Hippocampal formation (tissue), 2 donors: ENCODE data around the gene DMPK.
A peak's percentile ranks its signal among the peaks of the same experiment; 100 is the strongest.
"Not testable (repeated sequence)": the region's sequence is repeated elsewhere in the genome, so short reads cannot be mapped to it uniquely, and the experiment has no call there.

Source experiments
- DNase-seq, 2 donors: peaks; one replicate each; lab custom pipeline; 2025; lab: John Stamatoyannopoulos, UW

Gene DMPK

GRCh38 chr19:45742969-45743368 is 39.3 kb downstream of the DMPK start:
- no peak for DNase-seq

DNA sequence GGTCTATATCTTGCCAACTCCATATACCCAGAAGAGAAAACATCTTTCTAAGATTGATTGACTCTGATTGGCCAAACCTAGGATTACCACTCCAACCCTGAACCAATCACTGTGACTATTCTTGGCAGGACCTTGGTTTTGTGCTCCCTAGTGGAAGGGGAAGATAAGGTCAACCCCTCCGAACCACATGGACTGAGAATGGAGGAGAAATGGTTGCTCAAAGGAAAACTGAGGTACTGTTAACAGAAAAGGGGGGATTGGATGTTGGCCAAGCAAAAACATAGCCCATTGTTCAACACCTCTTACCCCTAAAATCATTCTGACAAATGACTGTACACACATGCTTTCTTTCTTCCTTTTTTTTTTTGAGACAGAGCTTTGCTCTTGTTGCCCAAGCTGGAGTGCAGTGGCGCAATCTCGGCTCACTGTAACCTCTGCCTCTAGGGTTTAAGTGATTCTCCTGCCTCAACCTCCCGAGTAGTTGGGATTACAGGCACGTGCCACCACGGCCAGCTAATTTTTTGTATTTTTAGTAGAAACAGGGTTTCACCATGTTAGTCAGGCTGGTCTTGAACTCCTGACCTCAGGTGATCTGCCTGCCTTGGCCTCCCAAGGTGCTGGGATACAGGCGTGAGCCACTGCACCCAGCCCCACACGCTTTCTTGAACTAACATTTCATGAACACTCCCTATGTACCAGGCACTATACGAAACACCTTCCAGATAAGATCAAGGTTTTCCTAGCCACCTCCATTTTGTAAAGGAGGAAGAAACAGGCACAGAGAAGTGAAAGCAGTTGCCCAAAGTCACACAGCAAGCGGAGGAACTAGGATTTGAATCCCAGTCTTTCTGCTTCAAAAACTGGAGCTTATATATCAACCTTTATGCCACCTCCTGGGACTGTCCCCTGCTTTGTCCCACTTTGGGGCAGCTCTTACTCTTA is 42.5 kb downstream of the DMPK start:
- no peak for DNase-seq

DNA sequence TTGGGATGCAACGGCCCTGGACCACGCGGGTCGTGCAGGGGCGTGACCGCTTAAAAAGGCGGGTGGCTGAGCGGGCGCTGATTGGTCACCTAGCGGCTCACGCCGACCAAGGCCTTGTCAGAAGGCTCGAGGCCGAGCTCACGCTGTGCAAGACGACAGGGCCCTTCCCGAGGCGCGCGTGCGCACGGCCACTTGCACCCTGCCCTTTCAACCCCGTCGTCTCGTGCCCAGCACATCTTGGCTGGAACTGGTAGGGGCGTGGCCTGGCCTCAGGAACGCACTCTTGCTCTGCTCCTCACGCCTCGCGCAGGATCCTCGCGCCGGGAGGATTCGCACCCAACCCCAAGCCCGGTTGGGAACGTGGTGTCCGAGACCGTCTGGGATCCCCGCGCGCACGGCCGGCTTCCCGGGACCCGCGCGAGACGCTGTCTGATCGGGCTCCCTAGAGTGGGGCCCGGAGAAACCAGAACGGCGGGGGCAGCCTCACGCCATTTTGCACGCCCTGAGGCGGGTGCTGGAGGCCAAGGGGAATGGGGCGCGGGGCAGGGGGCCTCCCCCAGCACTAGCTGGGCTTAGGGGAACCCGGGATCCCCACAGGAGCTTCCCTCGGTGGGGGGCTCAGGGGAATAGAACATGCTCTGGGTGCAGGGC is 49.0 kb downstream of the DMPK start, which contains the start of gene MEIOSIN:
Gene MEIOSIN, plus strand, starts transcription at position 280 of the 651 bp plus-strand sequence. CDS start 1,938 bp downstream, outside the sequence.
- DNase-seq: no peak

DNA sequence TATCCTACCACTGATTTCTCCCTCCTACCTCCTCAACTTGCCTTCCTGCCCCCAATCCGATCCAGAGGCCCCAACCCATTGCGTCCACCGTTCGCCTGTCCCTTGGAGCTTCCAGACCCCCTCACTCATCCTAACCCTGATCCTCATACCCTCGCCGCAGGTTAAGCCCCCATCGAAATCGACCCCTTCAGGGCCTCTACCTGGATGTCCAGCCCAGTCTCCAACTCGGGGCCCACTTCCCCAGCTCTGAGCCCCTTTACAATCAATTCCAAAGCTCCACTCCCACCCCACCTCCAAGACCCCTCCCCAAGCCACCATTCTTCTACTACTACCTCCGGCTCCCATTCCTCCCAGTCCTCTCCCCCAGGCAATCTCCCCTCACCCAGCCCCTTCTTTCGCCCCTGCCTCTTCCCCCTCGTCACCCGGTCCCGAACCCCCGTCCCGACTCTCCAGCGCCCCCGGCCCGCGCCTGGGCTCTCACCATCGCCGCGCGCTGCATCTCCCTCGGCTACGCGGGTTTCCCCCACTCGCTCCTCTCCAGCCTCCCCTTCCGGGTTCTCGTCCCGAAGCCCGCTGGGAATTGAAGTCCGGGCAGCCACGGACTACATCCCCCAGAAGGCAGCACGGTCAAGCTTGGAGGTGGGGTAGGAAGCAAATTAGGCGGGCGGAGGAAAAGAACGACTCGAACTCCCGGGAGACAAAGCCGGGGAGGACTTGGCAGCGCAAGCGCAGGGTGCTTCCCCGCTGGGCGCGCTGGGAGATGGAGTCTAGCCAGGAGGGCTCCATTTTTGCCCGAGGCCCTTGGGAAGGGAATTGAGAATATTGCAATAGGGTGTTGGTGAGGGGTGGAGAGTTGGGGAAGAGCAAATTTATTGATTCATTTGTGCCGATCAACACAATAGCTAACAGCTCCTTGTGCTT is 51.7 kb downstream of the DMPK start, which contains the start of gene FBXO46:
Gene FBXO46, minus strand, starts transcription at position 529 of the 921 bp plus-strand sequence. CDS start 17,401 bp downstream, outside the sequence.
- peak; percentile 98 to 99 for DNase-seq

GRCh38 chr19:45729800-45730290 is 52.4 kb downstream of the DMPK start:
- no peak for DNase-seq

GRCh38 chr19:45728683-45729082 is 53.6 kb downstream of the DMPK start:
- DNase-seq: not testable (repeated sequence)

GRCh38 chr19:45720065-45720464 is 62.2 kb downstream of the DMPK start:
- DNase-seq: not testable (repeated sequence)
